HCT116 (cell line): ENCODE measurements around the gene PRKCQ. TPM values are rescaled to one million over a fixed set of nuclear protein-coding genes. Genes with fewer than 3 reads are reported as not detected.
"Not testable (repeated sequence)": the region's sequence is repeated elsewhere in the genome, so short reads cannot be mapped to it uniquely, and the experiment has no call there.

Source experiments
- ATAC-seq: fragments of 200-7000 bp; cut with Tn5 transposase; 2 replicates; pipeline ENCODE4 v1.9.1; 2020; ENCODE audit warnings: mild to moderate bottlenecking, moderate library complexity
- BruUV-seq: library from RNA; stranded (reverse); fragments of 400-500 nt; replicated peaks from 2 replicates; lab custom pipeline; 2021; lab: Mats Ljungman, UMichigan
- CTCF ChIA-PET: fragments of 300-600 bp; sonication (Branson Sonifier 250); formaldehyde crosslinking; loops from one replicate; lab custom pipeline; 2021; ENCODE audit warnings: antibody characterized with exemption; lab: Charles Lee
- POLR2A ChIA-PET: fragments of 300-600, 350-600 bp; sonication (Branson Sonifier 250); formaldehyde crosslinking; loops from one replicate; lab custom pipeline; 2021; ENCODE audit warnings: antibody characterized with exemption; lab: Charles Lee
- RAD21 ChIA-PET, 2 experiments: fragments of 300-600 bp; sonication (Branson Sonifier 250); formaldehyde crosslinking; loops; one replicate each; lab custom pipeline; 2023; ENCODE audit warnings: low total read pairs in 2 of 2; ENCODE audit not compliant: uncharacterized antibody in 2 of 2, unreplicated experiment in 2 of 2, low non-redundant PET in 1 of 2; lab: Charles Lee
- DNase-seq: peaks from one replicate; pipeline ENCODE4 v3.0.0-alpha.2; 2010; ENCODE audit warnings: low read depth, low spot score
- H2AFZ ChIP-seq: fragments of 200-600 bp; shearing (Covaris generic), sonication (generic); 2 replicates; pipeline ENCODE4 v1.6.1; 2017; ENCODE audit warnings: low read depth, mixed run types, mixed read lengths, antibody characterized with exemption, low read length; ENCODE audit not compliant: poor library complexity, severe bottlenecking
- H3K27ac ChIP-seq: 2 replicates; pipeline ENCODE4 v1.5.1; 2012; ENCODE audit warnings: low read depth, low read length
- H3K27me3 ChIP-seq: fragments of 200-600 bp; sonication (generic); 2 replicates; pipeline ENCODE4 v1.6.1; 2016; ENCODE audit warnings: mixed run types, low read length, mixed read lengths; ENCODE audit not compliant: insufficient read depth
- H3K36me3 ChIP-seq, 2 experiments: fragments of 200-500 bp in 1 of 2; fragments of 200-600 bp in 1 of 2; sonication (Bioruptor generic) in 1 of 2; sonication (generic) in 1 of 2; 2 replicates each; pipeline versions ENCODE4 v1.5.1 to v1.6.1; 2014 to 2016; ENCODE audit warnings: low read length in 2 of 2, inconsistent platforms in 1 of 2, mixed read lengths in 1 of 2, mixed run types in 1 of 2; ENCODE audit not compliant: insufficient read depth in 2 of 2, control insufficient read depth in 1 of 2
- H3K4me1 ChIP-seq, 2 experiments: fragments of 200-600 bp in 1 of 2; sonication (generic) in 1 of 2; 2 replicates each; pipeline versions ENCODE4 v1.5.1 to v1.6.1; 2012 to 2017; ENCODE audit warnings: low read length in 2 of 2, inconsistent platforms in 1 of 2, mild to moderate bottlenecking in 1 of 2, mixed read lengths in 1 of 2, mixed run types in 1 of 2, moderate library complexity in 1 of 2; ENCODE audit not compliant: insufficient read depth in 2 of 2, control insufficient read depth in 1 of 2
- H3K4me2 ChIP-seq: fragments of 200-600 bp; sonication (generic); 2 replicates; pipeline ENCODE4 v1.6.1; 2017; ENCODE audit warnings: mixed run types, low read length, mixed read lengths
- H3K4me3 ChIP-seq, 2 experiments: fragments of 200-600 bp in 1 of 2; sonication (generic) in 1 of 2; replicated peaks in 1 of 2; 2 replicates each; pipeline ENCODE4 v1.5.1; 2011 to 2016; ENCODE audit warnings: low read length in 2 of 2, control low read depth in 1 of 2, low read depth in 1 of 2, mild to moderate bottlenecking in 1 of 2, mixed read lengths in 1 of 2, mixed run types in 1 of 2
- H3K79me2 ChIP-seq: fragments of 200-600 bp; sonication (generic); 2 replicates; pipeline ENCODE4 v1.6.1; 2017; ENCODE audit warnings: mild to moderate bottlenecking, mixed run types, low read length, moderate library complexity, mixed read lengths; ENCODE audit not compliant: insufficient read depth
- H3K9ac ChIP-seq: fragments of 200-600 bp; sonication (generic); 2 replicates; pipeline ENCODE4 v1.6.1; 2016; ENCODE audit warnings: low read length, mixed read lengths
- H3K9me2 ChIP-seq: fragments of 200-600 bp; sonication (generic), shearing (Covaris generic); 2 replicates; pipeline ENCODE4 v1.6.1; 2017; ENCODE audit warnings: mixed run types, mild to moderate bottlenecking, moderate library complexity; ENCODE audit not compliant: insufficient read depth
- H3K9me3 ChIP-seq, 2 experiments: fragments of 200-500 bp in 1 of 2; fragments of 200-600 bp in 1 of 2; sonication (Bioruptor generic) in 1 of 2; sonication (generic) in 1 of 2; 2 replicates each; pipeline ENCODE4 v1.6.1; 2014 to 2017; ENCODE audit warnings: low read length in 2 of 2, mixed read lengths in 2 of 2, inconsistent platforms in 1 of 2, low read depth in 1 of 2, mild to moderate bottlenecking in 1 of 2, mixed run types in 1 of 2, moderate library complexity in 1 of 2; ENCODE audit not compliant: control insufficient read depth in 1 of 2, insufficient read depth in 1 of 2
- H4K20me1 ChIP-seq: fragments of 200-600 bp; sonication (generic), shearing (Covaris generic); 2 replicates; pipeline ENCODE4 v1.6.1; 2017; ENCODE audit warnings: mixed run types, mild to moderate bottlenecking, moderate library complexity; ENCODE audit not compliant: insufficient read depth
- CBX3 ChIP-seq: IDR thresholded peaks from 2 replicates; pipeline ENCODE4 v1.6.1; 2012; ENCODE audit warnings: low read depth
- CEBPB ChIP-seq: IDR thresholded peaks from 2 replicates; pipeline ENCODE4 v1.6.1; 2012; ENCODE audit warnings: low read depth
- EZH2phosphoT487 ChIP-seq: fragments of 200-600 bp; IDR thresholded peaks from 2 replicates; pipeline ENCODE4 v1.6.1; 2018; ENCODE audit warnings: antibody characterized with exemption, borderline replicate concordance
- FOSL1 ChIP-seq: IDR thresholded peaks from 2 replicates; pipeline ENCODE4 v1.6.1; 2012; ENCODE audit warnings: low read depth
- POLR2AphosphoS5 ChIP-seq: IDR thresholded peaks from 2 replicates; pipeline ENCODE4 v1.6.1; 2011; ENCODE audit warnings: mild to moderate bottlenecking, low read depth, low read length, moderate library complexity
- REST ChIP-seq: IDR thresholded peaks from 2 replicates; pipeline ENCODE4 v1.6.1; 2012; ENCODE audit warnings: low read depth
- SP1 ChIP-seq: IDR thresholded peaks from 2 replicates; pipeline ENCODE4 v1.6.1; 2012; ENCODE audit warnings: low read depth
- SRF ChIP-seq: IDR thresholded peaks from 2 replicates; pipeline ENCODE4 v1.6.1; 2012; ENCODE audit warnings: low read depth
- TCF7L2 ChIP-seq: IDR thresholded peaks from 2 replicates; pipeline ENCODE4 v1.7.0; 2011; ENCODE audit warnings: borderline replicate concordance, inconsistent platforms; ENCODE audit not compliant: insufficient read depth, insufficient read length; ENCODE audit errors: extremely low read depth
- ZFX ChIP-seq: fragments of 450-650 bp; IDR thresholded peaks from 2 replicates; pipeline ENCODE4 v1.6.1; 2017
- intact Hi-C: fragments of 100-400 bp; cut with micrococcal nuclease; formaldehyde crosslinking; loops from 2 replicates; pipeline ENCODE4 v1.10.0; 2022
- total RNA-seq: library from RNA; stranded (reverse); gene quantifications from one replicate; pipeline ENCODE4 v1.2.1, GENCODE V29; 2021; ENCODE audit not compliant: unreplicated experiment

The PRKCQ gene
- total RNA-seq, 1 experiment from 2014 or later: 0.54 TPM

GRCh38 chr10:6586501-6586900 is 6.4 kb upstream of the PRKCQ start:
- ChIA-PET POLR2A (no interaction called here), RAD21 (no interaction called here), CTCF (no interaction called here)
- Histone ChIP-seq H2AFZ (no peak overlapping the region), H3K27me3 (peaks cover 24% of the 10 kb centered on the region; the same call in 1 of the 2 replicates), H3K4me3 (no peak overlapping the region), H3K27ac (no peak overlapping the region), H3K9me3 (no peaks in the 10 kb centered on the region), H3K9me2 (no peaks in the 10 kb centered on the region), H4K20me1 (no peaks in the 10 kb centered on the region), H3K79me2 (no peaks in the 10 kb centered on the region), H3K9ac (no peak overlapping the region), H3K4me2 (no peak overlapping the region), H3K4me1 (no peaks in the 10 kb centered on the region), H3K36me3 (no peaks in the 10 kb centered on the region)
- TF ChIP-seq TCF7L2 (no peak), SRF (no peak), CBX3 (no peak), ZFX (no peak), CEBPB (no peak)
- intact Hi-C loops: no loop called here
- DNase-seq (no peak), ATAC-seq (no peak)
- BruUV-seq: no TSS peak

DNA sequence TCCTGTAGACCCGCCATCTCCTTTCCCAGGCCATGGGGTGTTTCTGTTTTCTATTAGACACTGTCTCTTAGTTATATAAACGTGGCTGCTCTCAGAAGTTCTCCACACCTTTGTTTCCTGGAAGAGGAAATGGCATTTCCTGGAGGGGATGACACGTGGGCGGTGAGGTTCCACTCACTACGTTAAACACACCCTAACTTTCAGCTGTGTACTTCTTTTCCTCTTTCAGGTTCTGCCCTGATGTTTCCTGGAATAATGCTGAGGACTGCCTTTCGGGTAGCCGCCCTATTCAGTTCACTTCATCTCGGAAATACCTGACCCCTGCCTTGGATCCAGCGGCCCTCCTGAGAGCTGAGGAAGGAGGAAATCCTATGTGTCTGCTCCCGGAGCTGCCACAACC is 3.4 kb upstream of the PRKCQ start:
- ATAC-seq (no peak), DNase-seq (no peak)
- Histone ChIP-seq H3K36me3 (no peaks in the 10 kb centered on the region), H3K9ac (no peak overlapping the region), H3K4me3 (no peak overlapping the region), H4K20me1 (no peaks in the 10 kb centered on the region), H3K4me1 (peaks cover 3 to 15% of the 10 kb centered on the region in 2 experiments; a peak in 2 of 4 replicates), H2AFZ (no peak overlapping the region), H3K4me2 (no peak overlapping the region), H3K9me2 (no peaks in the 10 kb centered on the region), H3K27me3 (peaks cover 15% of the 10 kb centered on the region), H3K27ac (no peak overlapping the region), H3K79me2 (no peaks in the 10 kb centered on the region), H3K9me3 (no peaks in the 10 kb centered on the region)
- intact Hi-C loops: loop anchor here (5.0 kb wide), 1 partner anchor 84 kb away; no protein-coding TSS in a partner anchor
- ChIA-PET CTCF (no interaction called here), RAD21 (no interaction called here), POLR2A (no interaction called here)
- no peak for TF ChIP-seq FOSL1
- TF ChIP-seq POLR2AphosphoS5: no peak
- TF ChIP-seq EZH2phosphoT487: no peak
- TF ChIP-seq SP1: no peak
- TF ChIP-seq REST: no peak
- no TSS peak for BruUV-seq

DNA sequence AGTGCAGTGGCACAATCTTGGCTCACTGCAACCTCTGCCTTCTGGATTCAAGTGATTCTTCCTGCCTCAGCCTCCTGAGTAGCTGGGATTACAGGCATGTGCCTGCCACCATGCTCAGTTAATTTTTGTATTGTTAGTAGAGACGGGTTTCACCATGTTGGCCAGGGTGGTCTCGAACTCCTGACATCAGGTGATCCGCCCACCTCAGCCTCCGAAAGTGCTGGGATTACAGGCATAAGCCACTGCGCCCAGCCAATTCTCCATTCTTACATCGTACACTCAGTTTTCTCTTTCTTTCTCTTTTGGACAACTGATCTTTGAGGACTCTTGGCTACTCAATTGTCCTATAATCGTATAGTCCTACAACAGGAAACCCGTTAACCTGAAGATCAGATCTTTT is 2.8 kb upstream of the PRKCQ start:
- H3K79me2 ChIP-seq, POLR2A ChIA-PET, H3K9me2 ChIP-seq, H3K4me2 ChIP-seq, DNase-seq, RAD21 ChIA-PET, ATAC-seq, H3K4me3 ChIP-seq, H2AFZ ChIP-seq, H3K9me3 ChIP-seq, BruUV-seq, H3K9ac ChIP-seq, H4K20me1 ChIP-seq, H3K27ac ChIP-seq, H3K36me3 ChIP-seq, CTCF ChIA-PET: not testable (repeated sequence)
- intact Hi-C loops: loop anchor here (5.0 kb wide), 1 partner anchor 84 kb away; no protein-coding TSS in a partner anchor
- Histone ChIP-seq H3K27me3 (peaks cover 17% of the 10 kb centered on the region), H3K4me1 (peaks cover 3 to 15% of the 10 kb centered on the region in 2 experiments; a peak in 2 of 4 replicates)
